Renal cortical epithelial cell (primary cell): ENCODE data around the gene CDH23. TPM values are rescaled to one million over a fixed set of nuclear protein-coding genes. Genes with fewer than 3 reads are reported as not detected.

Experiments used
- DNase-seq: peaks from one replicate; pipeline ENCODE4 v3.0.0-alpha.2; 2011; ENCODE audit warnings: low read depth
- total RNA-seq: library from RNA; depleted of rRNA; stranded (reverse); fragments of >200 nt; gene quantifications from 2 replicates; pipeline ENCODE4 v1.2.3, GENCODE V29; 2014

The CDH23 gene
- total RNA-seq, 1 donor from 2014 or later = not detected

DNA sequence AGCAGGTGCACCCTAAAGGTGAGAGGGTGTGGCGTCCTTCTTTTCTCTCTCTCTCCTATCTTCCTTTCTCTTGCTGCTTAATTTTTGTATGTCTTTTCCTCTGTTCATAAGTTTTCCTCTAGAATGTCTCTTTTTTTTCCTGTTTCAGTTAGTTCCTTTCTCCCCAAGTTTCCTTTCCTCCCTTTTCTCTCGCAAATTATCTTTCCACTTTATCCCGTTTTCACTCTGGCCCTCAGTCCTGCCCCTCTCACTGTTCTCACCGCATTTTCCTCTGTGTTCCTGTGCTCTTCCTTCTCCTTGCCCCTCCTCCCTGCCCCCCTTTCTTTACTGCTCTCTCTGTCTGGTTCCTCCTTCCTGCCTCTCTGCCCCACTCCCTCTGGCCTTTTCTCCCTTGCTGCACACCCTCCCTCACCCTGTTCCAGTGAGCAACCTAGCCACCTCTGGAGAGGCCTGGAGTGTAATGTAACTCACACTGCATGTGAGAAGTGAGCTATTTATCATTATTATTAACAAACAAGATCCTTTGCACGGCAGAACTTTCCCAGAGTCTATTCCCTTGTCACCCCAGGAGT is 164.4 kb downstream of the CDH23 start:
- no peak for DNase-seq

- DNase-seq = no peak
These were observed 165.5 kb downstream of the CDH23 start for GRCh38 chr10:71562181-71562580.

DNA sequence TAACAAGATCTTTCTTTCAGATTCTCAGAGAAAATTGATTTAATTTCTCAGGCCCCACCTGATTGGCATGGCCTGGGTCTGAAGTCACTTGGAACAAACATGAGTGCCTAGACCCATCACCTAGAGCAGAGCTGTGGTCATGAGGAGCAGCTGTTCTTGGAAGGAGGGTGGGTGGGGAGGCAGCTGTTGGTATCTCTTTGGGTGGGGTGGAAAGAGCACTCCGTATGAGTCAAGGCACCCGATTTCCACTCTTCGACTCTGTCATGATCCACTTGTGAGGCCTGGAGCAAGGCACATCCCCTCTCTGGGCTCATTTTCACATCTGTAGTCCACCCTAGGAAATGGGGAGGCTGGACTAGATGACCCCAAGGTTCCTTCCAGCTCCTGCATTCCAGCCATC is 166.2 kb downstream of the CDH23 start:
- DNase-seq = no peak

GRCh38 chr10:71564194-71564820 is 167.6 kb downstream of the CDH23 start:
- DNase-seq = no peak

- DNase-seq = no peak
These were observed 168.7 kb downstream of the CDH23 start for GRCh38 chr10:71565284-71566000.

DNA sequence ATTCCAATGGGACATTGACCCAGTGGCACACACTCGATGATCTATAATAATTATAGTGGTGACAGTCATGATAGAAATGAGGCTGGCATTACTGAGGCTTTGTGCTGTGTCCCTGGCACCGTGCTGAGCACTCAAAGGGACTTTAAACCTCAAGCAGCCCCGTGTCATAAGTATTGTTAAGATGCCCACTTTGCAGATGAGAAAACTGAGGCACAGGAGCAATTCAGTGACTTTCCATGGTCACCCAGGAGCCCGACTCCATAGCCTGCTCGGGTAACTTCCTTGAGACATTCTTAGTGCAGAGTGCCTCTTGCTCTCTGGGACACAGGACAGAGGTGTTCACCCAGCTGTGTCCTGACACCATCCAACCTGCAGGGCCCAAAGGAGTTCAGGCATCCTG is 170.3 kb downstream of the CDH23 start:
- DNase-seq = no peak

DNA sequence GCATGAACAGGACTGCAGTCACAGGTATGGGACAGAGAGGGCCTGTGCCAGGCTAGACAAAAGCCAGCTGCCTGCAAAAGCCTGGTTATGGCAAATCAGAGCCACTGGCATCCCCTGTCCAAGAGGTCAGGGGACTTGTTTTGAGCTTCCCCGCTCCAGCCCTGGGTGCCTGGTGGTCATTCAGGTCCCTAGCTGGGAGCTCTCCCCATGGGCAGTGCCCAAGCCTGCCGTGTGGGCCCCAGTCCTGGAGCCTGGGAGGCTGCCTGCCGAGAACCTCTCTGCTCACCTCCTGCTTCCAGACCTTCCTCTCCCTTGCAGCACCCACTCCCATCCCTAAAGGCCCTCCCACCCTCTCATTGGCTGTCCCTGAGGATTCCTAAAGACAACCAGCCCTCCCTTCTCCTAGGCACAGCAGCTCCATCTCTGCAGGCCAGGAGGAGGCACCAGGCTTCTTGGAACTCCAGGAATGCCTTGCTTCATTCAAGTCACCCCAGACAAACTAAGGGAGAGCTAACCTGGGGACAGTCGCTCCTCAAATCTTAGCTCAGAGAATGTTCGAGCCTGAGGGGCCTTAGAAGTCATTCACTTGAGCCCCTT is 172.3 kb downstream of the CDH23 start:
- DNase-seq = no peak

DNA sequence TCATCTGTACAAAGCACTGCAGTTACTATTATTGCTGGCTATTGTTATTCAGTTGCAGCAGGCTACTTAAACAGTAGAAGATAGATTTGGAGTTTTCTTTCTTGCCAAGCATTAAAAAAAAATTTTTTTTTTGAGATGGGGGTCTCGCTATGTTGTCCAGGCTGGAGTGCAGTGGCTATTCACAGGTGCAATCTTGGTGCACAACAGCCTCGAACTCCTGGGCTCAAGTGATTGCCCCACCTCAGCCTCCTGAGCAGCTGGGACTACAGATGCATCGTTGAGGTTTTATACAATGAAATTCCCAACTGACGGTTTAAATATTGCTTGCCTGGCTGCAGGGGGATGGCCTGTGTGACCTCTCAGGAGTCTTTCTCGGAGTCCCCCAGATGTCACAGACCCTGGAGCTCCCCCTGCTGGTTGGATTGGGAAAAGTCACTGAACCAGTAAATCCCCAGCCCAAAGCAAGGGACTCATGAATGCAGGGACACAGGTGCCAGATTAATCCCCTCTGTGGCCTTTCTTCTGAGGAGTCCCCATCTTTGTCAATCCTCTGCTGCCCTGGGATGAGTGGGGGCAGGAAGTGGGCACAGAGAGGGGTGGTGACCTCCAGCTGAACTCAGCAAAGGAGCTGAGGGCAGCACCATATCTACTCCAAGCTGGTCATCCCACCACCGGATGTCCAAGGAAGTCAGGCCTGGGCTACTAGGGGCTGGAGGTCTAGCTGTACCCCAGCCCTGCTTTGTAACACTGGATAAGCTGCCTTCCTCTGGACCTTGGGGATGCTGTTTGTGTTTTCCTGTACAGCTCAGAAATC is 173.3 kb downstream of the CDH23 start:
- peak; percentile 15 for DNase-seq

DNA sequence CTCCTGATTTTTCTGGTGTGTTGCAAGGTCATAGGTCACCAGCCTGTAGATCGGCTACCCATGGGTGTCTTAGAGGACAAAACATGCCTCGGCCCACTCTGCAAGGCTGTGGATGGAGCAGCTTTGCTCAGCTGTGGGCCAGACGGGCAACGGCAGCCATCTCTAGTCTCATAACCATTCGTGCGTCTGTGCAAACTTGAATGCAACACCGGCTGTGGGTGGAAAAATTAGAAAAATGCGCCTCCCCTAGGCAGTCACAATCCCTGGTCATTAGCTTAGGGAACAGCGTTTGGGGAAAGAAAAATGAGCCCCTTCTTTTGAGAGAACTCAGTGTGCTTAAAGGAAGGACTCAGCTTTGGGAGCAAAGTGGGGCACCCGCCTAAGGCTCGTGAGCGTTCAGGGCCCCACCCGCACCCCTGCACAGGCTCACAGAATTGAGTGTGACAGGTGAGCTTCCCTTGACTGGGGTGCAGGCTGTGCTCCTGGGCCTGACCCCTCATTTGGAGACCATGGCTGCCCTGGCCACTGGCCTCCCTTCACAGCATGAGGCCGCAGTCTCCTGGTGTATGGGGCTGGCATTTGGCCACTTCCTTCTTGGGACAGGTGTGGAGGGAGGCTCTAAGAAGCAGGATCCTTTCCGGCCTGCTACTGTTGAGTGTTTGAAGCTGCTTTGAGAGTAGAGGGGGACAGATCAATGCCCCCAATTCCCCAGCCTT is 174.9 kb downstream of the CDH23 start:
- DNase-seq = no peak

DNA sequence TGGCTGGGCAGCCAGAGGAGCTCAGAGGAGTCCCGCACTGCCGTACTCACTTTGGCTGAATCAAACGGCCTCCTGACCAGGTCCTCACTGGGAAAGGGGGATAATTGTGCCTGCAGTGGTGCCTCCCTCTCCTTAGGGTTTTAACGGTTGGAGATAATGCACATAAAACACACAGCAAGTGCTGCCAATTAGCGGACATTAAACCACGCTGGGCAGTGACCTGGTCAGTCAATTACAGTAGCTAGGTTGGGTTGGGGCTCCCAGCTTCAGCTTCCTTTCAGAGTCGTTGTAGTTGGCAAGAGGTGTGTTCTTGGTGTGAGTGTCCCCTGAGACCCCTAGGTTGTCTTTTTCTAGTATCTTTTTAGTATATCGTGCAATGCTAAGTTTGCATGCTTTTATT is 176.2 kb downstream of the CDH23 start:
- no peak for DNase-seq

DNA sequence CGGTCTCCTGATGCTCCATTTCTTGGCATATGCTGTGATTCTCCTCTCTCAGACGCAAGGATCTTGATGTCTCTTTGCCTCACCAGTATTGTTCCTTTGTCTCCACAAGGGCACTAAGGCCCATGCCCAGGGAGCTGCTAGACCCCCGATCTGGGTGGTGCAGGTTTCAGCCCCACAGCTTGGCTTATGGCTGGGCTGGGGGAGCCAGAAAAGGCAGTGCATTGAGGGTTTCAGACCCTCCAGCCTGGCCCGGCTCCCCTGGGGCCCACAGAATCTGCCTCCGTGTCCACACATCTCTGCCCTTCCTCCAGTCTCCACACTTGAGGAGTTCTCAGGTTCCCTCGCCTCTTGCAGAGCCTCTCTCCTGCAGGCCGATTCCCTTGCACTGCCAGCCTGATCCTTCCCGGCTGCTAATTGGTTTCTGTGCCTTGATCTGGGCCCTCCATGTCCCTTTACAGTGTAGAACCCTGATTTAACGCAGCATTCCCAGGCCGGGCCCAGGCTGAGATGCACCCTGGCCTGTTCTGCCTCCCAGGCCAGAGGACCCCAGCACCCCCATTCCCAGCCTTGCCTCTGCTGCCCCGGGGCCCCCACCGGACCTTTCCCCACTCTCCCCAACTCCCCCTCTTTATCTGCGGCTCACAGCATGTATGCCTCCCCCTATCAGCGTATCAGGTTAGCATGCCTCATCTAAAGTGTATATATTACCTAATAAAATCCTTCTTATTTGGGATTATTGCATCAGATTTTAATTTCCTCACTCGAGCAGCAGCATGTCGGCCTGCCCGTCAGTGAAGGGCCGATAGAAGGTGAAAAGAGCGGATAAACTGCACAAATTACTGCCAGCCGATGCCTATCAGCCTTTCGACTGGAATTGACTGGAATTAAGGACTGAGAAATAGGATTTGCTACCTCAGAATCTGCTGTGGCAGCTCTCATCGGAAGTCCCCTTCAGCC is 177.1 kb downstream of the CDH23 start:
- no peak for DNase-seq

GRCh38 chr10:71575451-71575850 is 178.7 kb downstream of the CDH23 start:
- DNase-seq = no peak

DNA sequence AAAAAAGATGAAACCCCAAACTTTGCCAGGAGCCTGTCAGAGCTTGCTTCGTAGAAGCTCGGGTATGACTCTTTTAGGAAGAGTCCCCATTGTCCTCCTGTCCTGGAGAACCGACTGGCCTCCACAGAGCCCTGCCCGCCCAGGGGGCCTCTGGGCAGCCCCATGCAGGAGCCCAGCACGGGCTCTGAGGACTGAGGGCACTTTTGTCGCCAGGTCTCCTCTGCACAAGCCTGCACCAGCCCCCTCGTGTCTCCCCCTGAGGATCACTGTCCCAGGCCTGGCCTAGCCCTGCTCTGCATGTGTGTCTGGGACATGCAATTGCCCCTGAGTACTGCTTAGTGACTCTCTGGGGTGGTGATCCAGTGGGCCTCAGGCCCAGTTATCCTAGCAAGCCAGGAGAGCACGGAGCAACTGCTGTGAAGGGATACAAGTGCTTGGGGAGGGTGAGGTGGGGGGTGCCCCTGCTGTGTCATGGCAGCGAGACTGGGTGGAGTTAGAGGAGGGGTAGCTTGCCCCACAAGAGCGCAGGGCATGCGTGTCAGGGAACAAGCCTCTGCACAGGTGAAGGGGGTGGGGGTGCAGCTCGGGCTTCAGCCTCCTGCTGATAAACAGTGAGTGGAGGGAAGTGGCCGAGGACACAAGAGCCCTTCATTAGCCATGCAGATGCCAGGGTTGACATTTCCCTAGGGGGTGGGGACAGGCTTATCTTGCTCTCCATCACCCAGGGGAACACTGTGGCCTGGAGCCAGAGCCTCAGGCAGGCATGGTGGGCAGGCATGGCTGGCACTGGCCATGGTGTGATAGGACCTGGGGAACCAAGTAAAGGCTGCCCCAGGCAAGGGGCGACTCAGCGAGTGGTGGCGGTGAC is 179.4 kb downstream of the CDH23 start:
- no peak for DNase-seq

GRCh38 chr10:71576842-71577241 is 180.1 kb downstream of the CDH23 start:
- no peak for DNase-seq

DNA sequence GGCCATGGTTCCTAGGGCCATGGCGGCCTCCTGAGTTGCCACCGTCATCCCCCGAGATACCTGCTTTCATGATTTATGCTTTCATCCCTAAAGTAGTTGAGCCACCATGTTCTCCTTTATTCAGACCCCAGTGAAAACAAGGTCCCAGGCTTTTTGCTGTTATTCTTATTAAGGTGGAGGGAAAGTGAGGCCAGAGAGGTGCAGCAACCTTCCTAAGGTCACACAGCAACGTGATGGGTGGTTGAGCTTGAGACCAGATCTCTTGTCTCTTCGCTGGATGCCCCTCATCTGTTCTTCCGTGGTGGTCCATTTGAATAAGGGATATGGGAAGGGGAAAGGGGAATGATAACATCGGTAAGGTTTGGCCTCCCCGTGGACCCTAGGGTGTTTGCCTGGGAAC is 180.6 kb downstream of the CDH23 start:
- DNase-seq = no peak

DNA sequence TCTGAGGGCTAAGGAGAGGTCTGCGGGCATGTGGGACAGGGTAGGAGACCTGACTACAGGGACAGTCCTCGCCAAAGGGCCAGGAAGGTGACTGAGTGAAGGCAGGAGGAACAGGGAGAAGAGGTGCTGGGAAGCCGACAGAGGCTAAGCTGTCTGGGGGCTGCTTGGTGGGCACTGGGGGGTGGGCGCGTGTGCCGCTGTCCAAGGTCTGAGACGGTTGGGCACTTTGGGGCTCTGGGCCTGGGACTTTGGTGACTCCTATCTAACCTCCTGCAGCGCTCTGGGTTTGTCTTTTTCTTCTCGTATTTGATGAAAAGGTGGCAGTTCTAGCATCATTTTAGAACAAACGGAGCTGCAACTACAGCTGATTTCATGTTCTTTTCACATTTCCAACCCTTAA is 181.3 kb downstream of the CDH23 start:
- DNase-seq = no peak

- no peak for DNase-seq
These were observed 182.9 kb downstream of the CDH23 start for GRCh38 chr10:71579668-71580067.

GRCh38 chr10:71580415-71580814 is 183.7 kb downstream of the CDH23 start:
- DNase-seq = no peak

DNA sequence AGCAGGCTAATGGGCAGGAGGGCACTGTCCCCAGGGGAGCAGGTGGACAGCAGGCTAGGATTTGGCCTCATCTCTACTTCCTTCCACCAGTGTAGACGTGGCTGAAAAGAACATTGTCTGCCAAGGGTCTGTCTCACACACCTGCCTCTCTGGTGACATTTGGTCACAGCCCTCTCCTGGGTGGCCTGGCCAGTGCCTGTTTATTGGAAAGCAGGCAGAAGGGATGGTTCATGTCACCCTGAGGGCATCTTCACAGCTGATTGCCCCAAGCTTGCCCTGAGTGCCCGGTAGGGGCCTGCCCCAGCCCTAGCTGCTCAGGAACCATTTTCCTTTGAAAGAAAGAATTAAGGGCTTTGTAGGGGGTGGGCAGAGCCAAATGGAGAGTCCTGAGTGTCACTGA is 184.2 kb downstream of the CDH23 start:
- no peak for DNase-seq
